GM18499 (cell line): ENCODE measurements around the gene KLHL29.

Experiments
- ATAC-seq: cut with Tn5 transposase; IDR thresholded peaks from one replicate; pipeline ENCODE4 v1.9.1; 2021; ENCODE audit warnings: moderate number of reproducible peaks; ENCODE audit not compliant: insufficient read depth, unreplicated experiment

The KLHL29 gene

DNA sequence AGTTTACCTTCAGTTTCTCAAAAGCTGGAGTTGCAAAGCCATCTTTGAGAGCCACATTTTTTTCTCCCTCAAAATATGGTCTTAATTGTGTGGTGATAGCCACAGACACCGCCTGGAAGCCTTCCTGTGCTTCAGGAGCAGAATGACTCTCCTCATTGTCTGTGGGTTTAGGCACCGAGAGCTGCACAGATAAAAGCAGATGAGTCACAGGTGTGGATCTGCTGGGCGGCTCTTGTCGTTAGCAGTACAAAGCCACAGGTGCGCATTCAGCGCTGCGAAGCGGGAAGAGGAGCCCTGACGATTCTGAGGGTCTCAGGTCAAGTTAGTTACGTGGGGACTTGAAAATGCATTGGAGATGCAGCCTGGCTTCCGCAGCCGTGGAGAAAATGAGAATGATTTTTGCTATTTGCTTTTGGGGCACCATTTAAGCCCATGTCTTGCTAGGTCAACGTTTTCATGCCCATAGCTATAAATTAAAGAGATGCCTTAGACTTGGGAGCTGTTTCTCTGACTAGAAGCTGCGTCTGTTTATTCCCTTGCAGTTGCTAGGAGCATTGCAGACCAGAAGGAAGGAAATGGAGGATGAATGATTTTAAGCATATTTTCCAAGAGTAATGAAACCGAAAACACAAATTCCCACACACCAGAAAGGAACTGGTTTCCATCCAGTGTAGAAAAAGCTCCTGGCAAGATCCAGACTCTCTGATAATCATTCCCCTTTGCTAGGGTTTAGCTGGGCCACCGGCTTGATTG lies 51.5 kb downstream of the KLHL29 start:
- no peak for ATAC-seq

GRCh38 chr2:23441414-23441813 lies 56.4 kb downstream of the KLHL29 start:
- no peak for ATAC-seq

GRCh38 chr2:23445450-23445868 lies 60.5 kb downstream of the KLHL29 start:
- no peak for ATAC-seq

DNA sequence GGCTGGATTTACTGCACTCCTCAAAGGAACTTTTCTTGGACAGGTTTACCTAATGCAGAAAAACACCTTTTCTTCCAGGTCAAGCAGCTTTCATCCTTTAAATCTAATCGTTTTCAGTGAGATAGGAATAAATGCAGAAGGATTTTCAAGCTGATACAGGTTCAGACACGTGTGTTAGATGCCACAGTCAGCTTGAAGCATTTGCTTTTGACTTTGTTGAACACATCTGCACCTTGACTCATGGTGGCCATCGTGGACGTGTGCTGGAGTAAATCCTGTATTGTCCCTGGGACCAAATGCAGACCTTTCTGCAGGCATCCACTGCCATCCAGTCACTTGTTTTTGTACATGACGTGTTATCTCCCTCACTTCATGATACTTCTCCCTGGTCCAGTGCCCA lies 61.9 kb downstream of the KLHL29 start:
- ATAC-seq, result no peak

DNA sequence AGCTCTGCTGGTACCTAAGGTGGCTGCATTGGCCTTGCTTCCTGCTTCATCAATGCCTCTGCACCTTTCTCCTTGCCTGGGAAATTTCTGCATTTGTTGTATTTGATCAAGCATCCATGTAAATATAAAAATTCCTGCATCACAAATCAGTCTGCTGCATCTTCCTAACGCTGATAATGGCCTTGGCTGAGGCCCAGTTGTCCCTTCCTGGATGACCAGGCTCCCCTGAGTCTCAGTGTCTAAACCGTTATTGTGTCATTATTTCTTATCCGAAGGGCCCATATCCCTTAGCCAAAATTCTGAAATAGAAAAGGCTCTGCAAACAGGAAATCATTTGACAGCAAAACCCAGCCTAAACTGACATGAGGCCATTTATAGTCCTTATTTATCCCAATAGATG lies 62.4 kb downstream of the KLHL29 start:
- no peak for ATAC-seq

- no peak for ATAC-seq
Measured at GRCh38 chr2:23448906-23449305, 63.9 kb downstream of the KLHL29 start.

DNA sequence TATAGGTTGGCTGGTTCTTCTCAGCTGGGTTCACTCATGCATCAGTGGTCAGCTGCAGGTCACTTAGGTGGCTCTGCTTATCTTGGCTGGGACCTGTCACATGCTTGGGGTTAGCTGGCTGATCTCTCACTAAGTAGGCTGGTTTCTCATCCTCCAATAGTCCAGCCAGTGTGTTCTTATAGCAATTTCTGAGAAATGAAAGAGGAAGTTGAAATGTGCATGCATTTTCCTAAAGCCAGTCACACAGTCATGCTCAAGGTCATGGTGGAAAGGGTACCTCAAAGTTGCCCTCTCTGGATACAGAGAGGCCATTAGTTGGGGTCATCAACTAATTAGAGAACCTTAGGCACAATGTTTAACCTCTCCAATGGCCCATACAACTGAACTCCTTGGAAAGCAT lies 64.4 kb downstream of the KLHL29 start:
- ATAC-seq, result peak; percentile 89

DNA sequence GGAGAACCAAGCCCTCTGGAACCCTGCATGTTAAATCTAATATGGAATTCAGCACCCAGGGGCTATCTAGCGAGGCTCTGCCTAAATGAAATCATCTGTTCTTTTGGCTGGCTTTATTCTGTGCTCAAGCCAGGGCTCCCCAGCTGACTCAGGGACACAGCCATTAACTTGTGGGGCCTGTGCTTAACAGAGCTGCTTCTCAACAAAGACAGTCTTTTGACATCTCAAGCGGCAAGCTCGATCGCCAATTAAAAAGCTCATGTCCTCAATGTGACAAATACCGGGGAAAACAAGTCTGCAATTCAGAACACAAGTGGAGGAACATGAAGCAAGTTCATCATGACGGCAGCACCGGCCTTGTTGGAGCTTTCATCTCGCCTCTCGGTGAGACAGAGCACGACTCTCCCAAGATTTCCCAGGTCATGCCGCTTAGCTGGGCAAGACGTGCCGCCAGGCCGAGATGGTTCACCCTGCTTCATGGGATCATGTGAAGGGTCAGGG lies 64.9 kb downstream of the KLHL29 start:
- ATAC-seq, result no peak

- ATAC-seq, result no peak
Measured at GRCh38 chr2:23452372-23452771, 67.4 kb downstream of the KLHL29 start.

GRCh38 chr2:23452853-23453420 lies 68.0 kb downstream of the KLHL29 start:
- no peak for ATAC-seq

- no peak for ATAC-seq
Measured at GRCh38 chr2:23453432-23453831, 68.5 kb downstream of the KLHL29 start.

DNA sequence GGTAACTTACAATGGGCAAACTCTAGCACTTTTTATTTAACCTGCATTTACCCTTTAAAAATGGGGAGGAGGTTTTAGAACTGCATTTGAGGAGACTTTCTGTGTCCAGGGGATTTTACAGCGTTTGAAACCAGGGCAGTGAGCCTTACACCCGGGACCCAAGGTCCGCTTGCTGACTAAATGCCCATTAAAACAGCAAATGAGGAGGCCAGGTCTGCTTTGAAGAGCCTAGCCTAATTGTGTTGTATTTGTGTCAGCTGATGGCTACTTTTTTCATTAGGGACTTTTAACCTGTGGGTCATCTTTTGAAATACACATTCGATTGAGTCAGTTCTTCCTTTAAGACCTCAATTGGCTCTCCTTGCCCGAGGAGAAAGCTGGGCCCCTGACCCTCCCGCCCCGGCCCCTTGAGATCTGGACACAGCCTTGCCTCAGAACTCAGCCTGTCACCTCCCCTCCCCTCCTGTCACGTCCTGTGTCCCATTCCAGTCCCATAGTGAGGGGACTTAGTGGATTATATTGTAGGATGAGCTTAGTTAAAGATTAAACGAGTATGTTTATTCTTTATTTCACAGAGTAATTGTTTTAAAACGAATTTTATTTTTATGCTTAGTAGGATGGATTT lies 69.0 kb downstream of the KLHL29 start:
- no peak for ATAC-seq

DNA sequence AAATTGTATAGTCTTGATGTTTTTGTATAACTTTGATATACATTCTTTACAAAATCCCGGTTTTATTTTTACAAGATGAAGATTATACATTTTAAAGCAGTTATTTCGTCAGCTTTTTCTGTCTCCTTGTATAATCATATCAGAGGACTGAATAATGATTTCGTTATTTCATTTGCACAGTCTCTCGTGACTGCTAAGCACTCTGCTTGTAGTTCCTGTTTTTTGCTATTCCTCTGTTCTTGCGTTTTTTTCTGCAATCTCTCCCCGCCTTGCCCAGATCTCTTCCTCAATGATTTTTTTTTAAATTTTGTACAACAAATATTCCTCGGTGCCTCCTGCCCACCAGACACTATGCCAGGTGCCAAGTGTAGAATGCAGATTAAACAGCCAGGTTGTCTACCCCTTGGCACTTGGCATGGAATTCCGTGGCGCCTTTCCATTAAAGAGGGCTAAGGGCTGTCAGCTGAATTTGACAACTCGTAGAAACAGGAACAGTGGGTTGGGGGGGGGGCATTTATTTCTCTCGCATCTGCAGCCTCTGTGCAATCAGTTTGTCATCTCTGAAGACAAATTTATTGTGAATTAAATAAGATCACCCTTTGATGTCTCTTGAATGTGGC lies 69.6 kb downstream of the KLHL29 start:
- no peak for ATAC-seq

GRCh38 chr2:23456396-23456795 lies 71.4 kb downstream of the KLHL29 start:
- ATAC-seq, result no peak

GRCh38 chr2:23456881-23457760 lies 72.1 kb downstream of the KLHL29 start:
- no peak for ATAC-seq

- no peak for ATAC-seq
Measured at GRCh38 chr2:23457990-23458682, 73.2 kb downstream of the KLHL29 start.

GRCh38 chr2:23459032-23459431 lies 74.1 kb downstream of the KLHL29 start:
- ATAC-seq, result no peak

- ATAC-seq, result no peak
Measured at GRCh38 chr2:23460228-23460627, 75.2 kb downstream of the KLHL29 start.

GRCh38 chr2:23460993-23461392 lies 76.0 kb downstream of the KLHL29 start:
- no peak for ATAC-seq

DNA sequence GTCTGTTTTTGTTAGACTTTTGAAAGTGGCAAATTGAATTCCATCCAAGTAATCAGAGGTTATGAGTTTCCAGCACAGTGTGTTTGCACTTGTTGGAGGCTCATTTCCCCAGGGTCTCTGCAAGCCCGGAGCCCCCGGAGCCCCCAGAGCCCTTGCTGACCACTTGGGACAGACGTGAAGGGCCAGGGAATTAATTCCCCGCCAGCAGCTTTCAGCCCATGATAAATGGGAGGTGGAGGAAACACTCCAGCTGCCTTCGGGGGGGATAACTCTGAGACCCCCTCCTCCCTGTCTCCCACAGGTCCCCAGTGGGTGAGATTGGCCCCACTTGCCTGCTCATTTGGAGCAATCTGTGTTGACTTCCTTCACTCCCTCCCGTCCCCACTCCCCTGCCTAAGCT lies 79.2 kb downstream of the KLHL29 start:
- ATAC-seq, result no peak
